GM19023 (cell line): ENCODE measurements around the gene DPRX.

Source experiments
- ATAC-seq: cut with Tn5 transposase; IDR thresholded peaks from one replicate; pipeline ENCODE4 v1.9.1; 2021; ENCODE audit warnings: mild to moderate bottlenecking, moderate library complexity; ENCODE audit not compliant: unreplicated experiment

The DPRX gene, protein sequence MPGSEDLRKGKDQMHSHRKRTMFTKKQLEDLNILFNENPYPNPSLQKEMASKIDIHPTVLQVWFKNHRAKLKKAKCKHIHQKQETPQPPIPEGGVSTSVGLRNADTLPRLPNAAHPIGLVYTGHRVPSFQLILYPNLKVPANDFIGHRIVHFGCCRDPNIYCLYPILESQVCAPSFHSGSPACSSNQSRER

GRCh38 chr19:53631949-53632407 lies at the start of gene DPRX:
TSS of gene DPRX (plus strand) at chr19:53631999. CDS start at chr19:53632107, 108 bp downstream.
- no peak for ATAC-seq

- ATAC-seq, result no peak
Observed at GRCh38 chr19:53583181-53583580, 48.6 kb upstream of the DPRX start.

- no peak for ATAC-seq
Observed at GRCh38 chr19:53586277-53586691, 45.5 kb upstream of the DPRX start.

GRCh38 chr19:53594811-53595509 lies 36.8 kb upstream of the DPRX start:
- no peak for ATAC-seq

DNA sequence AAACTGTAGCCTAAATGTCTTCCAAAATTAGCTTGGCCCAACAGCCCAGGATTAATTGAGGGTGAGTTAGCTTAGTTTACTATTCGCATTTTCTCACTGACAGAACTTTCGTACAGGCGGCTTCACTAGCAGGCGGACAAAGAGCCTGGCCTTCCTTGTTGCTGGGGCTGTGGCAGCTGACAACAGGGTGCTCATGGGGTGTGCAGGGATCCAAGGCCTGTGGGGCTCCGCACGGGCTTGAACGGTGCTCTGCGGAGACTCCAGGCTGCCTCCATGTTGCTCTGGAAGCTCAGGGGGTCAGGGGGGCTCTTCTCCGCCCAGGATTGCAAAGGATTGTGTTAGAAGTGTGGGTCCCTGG lies 36.3 kb upstream of the DPRX start:
- no peak for ATAC-seq

GRCh38 chr19:53596056-53596455 lies 35.7 kb upstream of the DPRX start:
- no peak for ATAC-seq

- ATAC-seq, result no peak
Observed at GRCh38 chr19:53597023-53597422, 34.8 kb upstream of the DPRX start.

- no peak for ATAC-seq
Observed at GRCh38 chr19:53598361-53598760, 33.4 kb upstream of the DPRX start.

DNA sequence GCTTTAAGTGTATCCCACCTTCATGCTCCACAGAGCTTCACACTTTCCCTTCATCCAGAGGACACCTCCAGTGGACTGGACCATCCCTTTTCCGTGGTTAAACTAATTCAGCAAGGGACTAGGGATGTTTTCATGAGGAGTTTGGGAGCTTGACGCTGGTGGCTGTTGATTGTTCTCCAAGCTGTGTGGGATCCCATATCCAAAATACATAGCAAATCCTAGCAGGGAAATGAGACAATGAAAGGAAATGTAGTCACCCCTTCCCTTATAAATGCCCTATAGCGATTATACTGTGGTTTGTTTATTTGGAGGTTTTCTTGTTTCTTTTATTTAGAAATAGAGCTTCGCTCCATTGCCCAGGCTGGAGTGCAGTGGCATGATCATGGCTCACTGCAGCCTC lies 31.6 kb upstream of the DPRX start:
- ATAC-seq, result no peak

DNA sequence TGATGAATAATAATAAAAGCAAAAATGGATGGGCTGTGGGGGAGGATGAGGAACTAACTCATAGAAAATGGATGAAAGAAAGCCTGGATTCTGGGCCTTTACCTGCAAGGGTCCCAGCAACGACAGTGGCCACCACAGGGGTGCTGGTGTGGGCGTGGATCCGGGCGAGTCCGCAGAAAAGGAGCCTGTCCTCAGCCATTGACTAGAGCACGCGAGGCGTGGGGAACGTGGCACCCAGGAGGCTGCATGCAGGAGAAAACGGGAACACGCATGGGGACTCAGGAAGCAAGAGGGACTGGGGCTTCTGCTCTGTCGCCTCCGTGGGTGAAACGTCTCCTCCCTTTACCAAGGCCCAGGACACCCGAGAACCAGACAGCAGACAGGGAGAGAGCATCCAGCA lies 25.8 kb upstream of the DPRX start:
- ATAC-seq, result no peak

- ATAC-seq, result no peak
Observed at GRCh38 chr19:53608381-53608780, 23.4 kb upstream of the DPRX start.

GRCh38 chr19:53612762-53613526 lies 18.9 kb upstream of the DPRX start:
- no peak for ATAC-seq

DNA sequence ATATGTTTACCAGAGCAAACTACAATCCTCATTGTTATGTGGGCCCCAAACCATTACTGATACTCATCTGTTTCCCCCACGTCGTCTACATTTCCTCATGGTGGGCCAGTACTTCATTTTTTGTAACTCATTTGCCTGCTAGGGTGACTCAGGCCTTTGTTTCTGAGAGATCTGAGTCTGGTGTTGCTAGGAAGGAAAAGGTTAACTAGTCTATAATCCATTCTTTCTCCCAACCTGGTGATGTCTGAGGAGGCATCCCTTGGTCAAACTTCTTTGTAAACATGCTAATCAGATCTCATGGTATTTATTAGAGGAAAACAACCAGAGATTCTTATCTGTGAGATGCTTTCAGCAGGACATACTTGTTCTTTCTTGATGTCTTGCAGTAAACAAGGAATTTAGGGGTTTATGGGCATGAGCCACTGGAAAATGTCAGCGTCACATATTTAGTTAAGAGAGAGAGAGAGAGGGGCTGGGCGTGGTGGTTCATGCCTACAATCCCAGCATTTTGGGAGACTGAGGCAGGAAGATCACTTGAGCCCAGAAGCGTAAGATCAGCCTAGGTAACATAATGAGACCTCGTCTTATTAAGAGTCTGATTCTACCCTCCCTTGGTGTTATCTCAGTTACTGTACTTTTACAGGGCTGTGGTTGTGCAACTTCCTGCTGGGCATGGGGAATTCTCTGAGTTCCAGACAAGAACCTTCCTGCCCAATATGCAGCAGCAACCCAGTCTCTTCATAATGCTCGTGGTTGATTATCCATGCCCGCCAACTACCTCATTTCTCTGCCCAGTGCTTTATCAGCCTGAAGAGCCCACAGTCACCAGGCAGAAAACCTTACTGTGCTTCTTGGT lies 9.7 kb upstream of the DPRX start:
- ATAC-seq, result no peak

DNA sequence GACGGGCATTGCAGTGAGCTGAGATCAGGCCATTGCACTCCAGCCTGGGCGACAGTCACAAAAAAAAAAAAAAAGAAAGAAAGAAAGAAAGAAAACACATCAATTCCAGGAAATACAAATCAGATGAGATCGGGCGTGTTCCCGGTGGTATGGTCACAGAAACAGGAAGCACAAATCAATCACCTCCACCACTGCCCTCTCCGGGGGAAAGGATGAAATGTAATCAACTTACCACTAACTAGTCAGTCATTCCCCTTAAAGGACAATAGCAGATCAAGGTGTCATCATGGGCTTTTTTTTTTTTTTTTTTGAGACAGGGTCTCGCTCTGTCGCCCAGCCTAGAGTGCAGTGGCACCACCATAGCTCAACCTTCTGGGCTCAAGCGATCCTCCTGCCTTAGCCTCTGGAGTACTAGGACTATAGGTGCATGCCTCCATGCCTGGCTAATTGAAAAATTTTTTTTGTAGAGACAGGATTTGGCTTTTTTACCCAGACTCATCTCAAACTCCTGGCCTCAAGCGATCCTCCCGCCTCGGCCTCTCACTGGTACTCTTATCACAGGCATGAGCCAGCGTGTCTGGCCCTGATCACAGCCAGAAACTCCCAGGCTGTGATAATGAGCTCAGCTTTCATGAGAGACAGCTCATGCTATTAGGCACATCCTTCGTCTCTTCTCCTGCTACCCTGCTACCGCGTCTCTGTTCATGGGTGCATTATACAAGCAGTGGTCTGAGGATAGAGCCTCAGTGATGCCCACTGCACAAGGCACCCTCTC lies 6.8 kb upstream of the DPRX start:
- ATAC-seq, result no peak

- no peak for ATAC-seq
Observed at GRCh38 chr19:53626486-53626885, 5.3 kb upstream of the DPRX start.

- no peak for ATAC-seq
Observed at GRCh38 chr19:53626976-53627375, 4.8 kb upstream of the DPRX start.

GRCh38 chr19:53634768-53635167 lies 3.0 kb downstream of the DPRX start:
- ATAC-seq, result no peak

DNA sequence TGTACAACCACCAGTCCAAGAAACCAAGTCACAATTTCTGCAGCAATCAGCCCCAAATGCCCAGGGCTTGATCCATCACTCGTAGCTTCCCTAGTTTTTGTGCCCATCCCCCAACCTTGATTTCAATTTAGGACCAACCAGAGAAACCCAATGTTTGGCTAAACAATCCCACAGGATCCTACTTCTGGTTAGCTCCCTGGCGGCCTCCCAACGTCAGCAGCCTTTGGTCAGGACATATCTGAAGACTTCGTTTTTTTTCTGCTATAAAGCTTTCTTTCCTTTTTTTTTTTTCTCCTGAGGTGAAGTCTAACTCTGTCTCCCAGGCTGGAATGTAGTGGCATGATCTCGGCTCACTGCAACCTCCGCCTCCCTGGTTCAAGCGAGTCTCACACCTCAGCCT lies 7.7 kb downstream of the DPRX start:
- no peak for ATAC-seq

DNA sequence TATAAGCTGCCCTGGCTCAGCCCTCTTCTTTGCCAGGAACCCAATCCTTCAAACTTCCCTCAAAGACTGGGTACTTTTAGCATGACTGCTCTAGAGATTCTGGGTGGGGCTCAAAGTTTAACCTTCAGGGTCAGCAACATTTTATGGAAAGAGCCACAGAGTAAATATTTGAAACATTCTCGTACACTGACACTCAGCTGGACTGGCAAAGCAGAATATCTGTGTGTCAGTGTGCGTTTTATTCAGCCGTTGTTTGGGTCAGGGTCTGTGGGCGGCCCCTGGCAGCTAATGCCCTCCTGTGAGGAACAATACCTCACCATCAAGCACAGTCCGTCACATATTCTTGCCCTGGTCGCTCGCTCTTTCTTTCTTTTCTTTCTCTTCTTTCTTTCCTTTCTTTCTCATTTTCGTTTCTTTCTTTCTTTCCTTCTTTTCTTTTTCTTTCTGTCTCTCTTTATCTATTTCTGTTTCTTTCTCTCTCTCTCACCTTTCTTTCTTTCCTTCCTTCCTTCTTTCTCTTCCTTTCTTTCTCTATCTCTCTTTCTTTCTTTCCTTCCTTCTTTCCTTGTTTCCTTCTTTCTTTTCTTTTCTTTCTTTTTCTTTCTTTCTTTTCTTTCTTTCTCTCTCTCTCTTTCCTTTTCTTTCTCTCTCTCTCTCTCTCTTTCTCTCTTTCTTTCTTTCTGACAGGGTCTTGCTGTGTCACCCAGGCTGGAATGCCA lies 10.7 kb downstream of the DPRX start:
- ATAC-seq, result no peak
